Measurements from ENCODE around the gene HSPA5.

DNA sequence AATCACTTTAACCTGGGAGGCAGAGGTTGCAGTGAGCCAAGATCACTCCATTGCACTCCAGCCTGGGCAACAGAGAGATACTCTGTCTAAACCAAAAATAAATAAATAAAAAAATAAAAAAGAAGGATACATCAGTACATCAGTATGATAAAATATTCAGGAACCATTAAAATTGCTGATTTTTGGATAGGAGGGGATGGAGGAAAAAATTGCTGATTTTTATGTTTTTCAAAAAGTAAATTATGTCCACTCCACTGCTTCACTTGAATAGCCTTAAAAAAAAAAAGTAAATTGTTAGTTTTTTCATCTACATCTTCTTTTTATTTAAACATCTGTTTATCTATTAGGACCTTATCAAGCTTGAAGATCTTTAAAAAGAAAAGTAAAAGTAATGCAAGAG, 13.1 kb upstream of the HSPA5 start:
- TF ChIP-seq, protein P1, sequence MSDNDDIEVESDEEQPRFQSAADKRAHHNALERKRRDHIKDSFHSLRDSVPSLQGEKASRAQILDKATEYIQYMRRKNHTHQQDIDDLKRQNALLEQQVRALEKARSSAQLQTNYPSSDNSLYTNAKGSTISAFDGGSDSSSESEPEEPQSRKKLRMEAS (IDR thresholded peaks at IDR 0.05): no peak
- TF ChIP-seq, protein P2, sequence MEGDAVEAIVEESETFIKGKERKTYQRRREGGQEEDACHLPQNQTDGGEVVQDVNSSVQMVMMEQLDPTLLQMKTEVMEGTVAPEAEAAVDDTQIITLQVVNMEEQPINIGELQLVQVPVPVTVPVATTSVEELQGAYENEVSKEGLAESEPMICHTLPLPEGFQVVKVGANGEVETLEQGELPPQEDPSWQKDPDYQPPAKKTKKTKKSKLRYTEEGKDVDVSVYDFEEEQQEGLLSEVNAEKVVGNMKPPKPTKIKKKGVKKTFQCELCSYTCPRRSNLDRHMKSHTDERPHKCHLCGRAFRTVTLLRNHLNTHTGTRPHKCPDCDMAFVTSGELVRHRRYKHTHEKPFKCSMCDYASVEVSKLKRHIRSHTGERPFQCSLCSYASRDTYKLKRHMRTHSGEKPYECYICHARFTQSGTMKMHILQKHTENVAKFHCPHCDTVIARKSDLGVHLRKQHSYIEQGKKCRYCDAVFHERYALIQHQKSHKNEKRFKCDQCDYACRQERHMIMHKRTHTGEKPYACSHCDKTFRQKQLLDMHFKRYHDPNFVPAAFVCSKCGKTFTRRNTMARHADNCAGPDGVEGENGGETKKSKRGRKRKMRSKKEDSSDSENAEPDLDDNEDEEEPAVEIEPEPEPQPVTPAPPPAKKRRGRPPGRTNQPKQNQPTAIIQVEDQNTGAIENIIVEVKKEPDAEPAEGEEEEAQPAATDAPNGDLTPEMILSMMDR (IDR thresholded peaks at IDR 0.05): no peak
- TF ChIP-seq HOXA7 (CRISPR knock-in tag; IDR thresholded peaks at IDR 0.05): no peak

Measured in A549 (cell line).